Nephron (organoid): ENCODE data around the gene ADK.

Source experiments
- H3K27ac Mint-ChIP-seq, 3 experiments: 2 replicates each; pipeline ENCODE4 v1.8.0; 2020; ENCODE audit warnings: mixed read lengths in 3 of 3, mild to moderate bottlenecking in 2 of 3, moderate library complexity in 1 of 3
- H3K27me3 Mint-ChIP-seq: 2 replicates; pipeline ENCODE4 v1.8.0; 2021; ENCODE audit warnings: low read depth, mild to moderate bottlenecking, moderate library complexity, mixed read lengths
- H3K36me3 Mint-ChIP-seq: 2 replicates; pipeline ENCODE4 v1.8.0; 2020; ENCODE audit warnings: low read depth, mixed read lengths
- H3K4me1 Mint-ChIP-seq: 2 replicates; pipeline ENCODE4 v1.8.0; 2020; ENCODE audit warnings: mixed read lengths
- H3K4me3 Mint-ChIP-seq, 3 experiments: 2 replicates each; pipeline ENCODE4 v1.8.0; 2020; ENCODE audit warnings: mild to moderate bottlenecking in 3 of 3, mixed read lengths in 3 of 3, moderate library complexity in 2 of 3
- H3K9me3 Mint-ChIP-seq: 2 replicates; pipeline ENCODE4 v1.8.0; 2020; ENCODE audit warnings: mixed read lengths
- CTCF ChIP-seq, 3 experiments: fragments of 200-600 bp; sonication (generic); IDR thresholded peaks; one replicate each; pipeline ENCODE4 v1.5.0; 2021; ENCODE audit warnings: antibody characterized with exemption in 3 of 3; ENCODE audit not compliant: unreplicated experiment in 3 of 3

ADK gene

GRCh38 chr10:74223755-74224529, 72.9 kb downstream of the ADK start:
- Mint-ChIP-seq H3K4me3 (no peak overlapping the region), H3K27ac (no peak overlapping the region), H3K27me3 (no peaks in the 10 kb centered on the region), H3K4me1 (no peaks in the 10 kb centered on the region), H3K36me3 (no peaks in the 10 kb centered on the region), H3K9me3 (no peaks in the 10 kb centered on the region)
- TF ChIP-seq CTCF (IDR thresholded peaks at IDR 0.05; ENCODE audit: unreplicated experiment in 3 of 3): no peak

- Mint-ChIP-seq H3K27ac (no peak overlapping the region), H3K36me3 (no peaks in the 10 kb centered on the region), H3K4me3 (no peak overlapping the region), H3K27me3 (no peaks in the 10 kb centered on the region), H3K9me3 (no peaks in the 10 kb centered on the region), H3K4me1 (no peaks in the 10 kb centered on the region)
- TF ChIP-seq CTCF (IDR thresholded peaks at IDR 0.05; ENCODE audit: unreplicated experiment in 3 of 3): no peak
Measured at GRCh38 chr10:74227697-74228424, 76.8 kb downstream of the ADK start.

- Mint-ChIP-seq H3K4me1 (no peaks in the 10 kb centered on the region), H3K4me3 (no peak overlapping the region), H3K9me3 (no peaks in the 10 kb centered on the region)
Measured at GRCh38 chr10:74231375-74231774, 80.4 kb downstream of the ADK start.

GRCh38 chr10:74233281-74233680, 82.3 kb downstream of the ADK start:
- H3K4me1 Mint-ChIP-seq: no peaks in the 10 kb centered on the region

More at GRCh38 chr10:74231375-74231774, 80.4 kb downstream of the ADK start:
- no peak for TF ChIP-seq CTCF (IDR thresholded peaks at IDR 0.05; ENCODE audit: unreplicated experiment in 3 of 3)
- Mint-ChIP-seq H3K36me3 (no peaks in the 10 kb centered on the region), H3K27ac (no peak overlapping the region), H3K27me3 (no peaks in the 10 kb centered on the region)

GRCh38 chr10:74234569-74234968, 83.5 kb downstream of the ADK start:
- no peak overlapping the region for H3K27ac Mint-ChIP-seq

More at GRCh38 chr10:74233281-74233680, 82.3 kb downstream of the ADK start:
- no peak for TF ChIP-seq CTCF (IDR thresholded peaks at IDR 0.05; ENCODE audit: unreplicated experiment in 3 of 3)
- H3K27me3 Mint-ChIP-seq: no peaks in the 10 kb centered on the region
- no peaks in the 10 kb centered on the region for H3K9me3 Mint-ChIP-seq
- no peaks in the 10 kb centered on the region for H3K36me3 Mint-ChIP-seq
- no peak overlapping the region for H3K27ac Mint-ChIP-seq
- H3K4me3 Mint-ChIP-seq: no peak overlapping the region

More at GRCh38 chr10:74234569-74234968, 83.5 kb downstream of the ADK start:
- Mint-ChIP-seq H3K4me1 (no peaks in the 10 kb centered on the region), H3K36me3 (no peaks in the 10 kb centered on the region), H3K27me3 (no peaks in the 10 kb centered on the region), H3K4me3 (no peak overlapping the region), H3K9me3 (no peaks in the 10 kb centered on the region)
- TF ChIP-seq CTCF (IDR thresholded peaks at IDR 0.05; ENCODE audit: unreplicated experiment in 3 of 3): peak; percentile 36 to 52 (median 41)
